ENCODE results near the gene KRT80.

DNA sequence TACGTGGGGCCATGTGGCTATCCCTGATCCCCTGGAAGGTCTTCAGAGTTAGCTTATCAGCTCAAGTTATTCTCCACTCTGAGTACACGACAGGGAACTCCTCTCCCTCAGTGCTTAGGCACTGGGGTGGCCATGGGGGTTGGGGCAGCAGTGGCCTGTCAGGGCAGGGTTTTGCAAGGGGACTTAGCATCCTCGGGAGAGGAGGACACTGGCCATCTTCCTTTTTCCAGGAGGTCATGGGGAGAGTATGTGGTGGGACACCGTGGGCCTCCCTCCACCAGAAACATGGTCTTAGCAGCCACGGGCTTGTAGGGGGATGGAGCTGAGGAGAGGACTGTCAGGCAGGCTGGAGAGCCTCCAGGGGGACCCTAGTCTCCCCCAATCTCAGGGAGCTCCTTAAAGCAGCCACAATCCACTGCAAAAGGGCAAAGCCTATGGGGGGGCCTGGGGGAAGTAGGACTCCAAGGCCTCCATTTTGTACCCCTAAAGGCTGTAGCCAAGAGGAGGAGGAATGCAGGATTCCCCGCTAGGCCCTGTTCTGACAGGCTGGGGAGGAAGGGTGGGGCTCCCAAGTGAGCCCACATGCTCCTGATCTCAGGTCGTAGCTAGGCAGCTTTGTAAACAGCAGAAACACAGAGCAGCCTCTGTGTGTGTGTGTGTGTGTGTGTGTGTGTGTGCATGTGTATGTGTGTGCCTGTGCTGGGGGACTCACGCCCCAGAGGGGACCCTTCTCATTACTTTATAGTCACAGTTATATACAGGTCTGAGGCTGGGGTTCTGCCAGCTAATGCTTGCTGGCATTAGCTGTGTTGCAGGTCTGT is 36.6 kb downstream of the KRT80 start:
- TF ChIP-seq POLR2AphosphoS5 (IDR thresholded peaks at IDR 0.05; ENCODE audit: low read depth, low read length) (no peak), POLR2A (IDR thresholded peaks at IDR 0.05; ENCODE audit: low read depth, low read length) (no peak), TAF1 (IDR thresholded peaks at IDR 0.05; ENCODE audit: borderline replicate concordance, low read depth, low read length) (no peak)

Measured in GM12892 (cell line).